Activated CD4-positive, alpha-beta T cell treated with anti-CD3 and anti-CD28 coated beads for 48 hours (primary cell): Measurements from ENCODE around the gene RSU1.
"Not testable (repeated sequence)": the region's sequence is repeated elsewhere in the genome, so short reads cannot be mapped to it uniquely, and the experiment has no call there.

Experiments
- DNase-seq: peaks from one replicate; pipeline ENCODE4 v3.0.0-alpha.2; 2020

The RSU1 gene

GRCh38 chr10:16779384-16779915 is 37.8 kb downstream of the RSU1 start:
- peak; percentile 87 for DNase-seq

GRCh38 chr10:16777473-16778370 is 39.5 kb downstream of the RSU1 start:
- DNase-seq = peak; percentile 10

GRCh38 chr10:16776896-16777295 is 40.3 kb downstream of the RSU1 start:
- no peak for DNase-seq

GRCh38 chr10:16773334-16773733 is 43.9 kb downstream of the RSU1 start:
- no peak for DNase-seq

GRCh38 chr10:16770670-16771069 is 46.6 kb downstream of the RSU1 start:
- DNase-seq = peak; percentile 12

GRCh38 chr10:16770141-16770540 is 47.1 kb downstream of the RSU1 start:
- no peak for DNase-seq

- DNase-seq = no peak
These were observed 47.9 kb downstream of the RSU1 start for GRCh38 chr10:16769331-16769730.

- no peak for DNase-seq
These were observed 48.5 kb downstream of the RSU1 start for GRCh38 chr10:16768702-16769101.

- DNase-seq = no peak
These were observed 51.5 kb downstream of the RSU1 start for GRCh38 chr10:16765509-16766375.

GRCh38 chr10:16761300-16761699 is 55.9 kb downstream of the RSU1 start:
- DNase-seq = no peak

GRCh38 chr10:16756561-16757221 is 60.5 kb downstream of the RSU1 start:
- no peak for DNase-seq

- DNase-seq = no peak
These were observed 62.5 kb downstream of the RSU1 start for GRCh38 chr10:16754765-16755164.

- not testable (repeated sequence) for DNase-seq
These were observed 64.4 kb downstream of the RSU1 start for GRCh38 chr10:16752849-16753248.

GRCh38 chr10:16752099-16752498 is 65.1 kb downstream of the RSU1 start:
- no peak for DNase-seq

- DNase-seq = no peak
These were observed 66.0 kb downstream of the RSU1 start for GRCh38 chr10:16751244-16751643.

- no peak for DNase-seq
These were observed 66.8 kb downstream of the RSU1 start for GRCh38 chr10:16750461-16750860.

GRCh38 chr10:16748749-16749148 is 68.5 kb downstream of the RSU1 start:
- no peak for DNase-seq

GRCh38 chr10:16746856-16747255 is 70.4 kb downstream of the RSU1 start:
- no peak for DNase-seq

GRCh38 chr10:16745061-16745460 is 72.2 kb downstream of the RSU1 start:
- no peak for DNase-seq

- DNase-seq = no peak
These were observed 74.9 kb downstream of the RSU1 start for GRCh38 chr10:16742165-16742960.

GRCh38 chr10:16741540-16741939 is 75.7 kb downstream of the RSU1 start:
- DNase-seq = no peak

- no peak for DNase-seq
These were observed 79.8 kb downstream of the RSU1 start for GRCh38 chr10:16737420-16737819.
